Keratinocyte (primary cell): ENCODE measurements around the gene HCN2. TPM values are rescaled to one million over a fixed set of nuclear protein-coding genes. Genes with fewer than 3 reads are reported as not detected.

Experiments used
- DNase-seq: peaks from one replicate; pipeline ENCODE4 v3.0.0-alpha.2; 2011; ENCODE audit warnings: low read depth, missing footprints, low spot score
- FAIRE-seq: peaks from 2 replicates; lab custom pipeline; 2011; peaks lifted over from hg19 to GRCh38; lab: Jason Lieb, UNC
- H2AFZ ChIP-seq: 2 replicates; pipeline ENCODE4 v1.6.0; 2012; ENCODE audit warnings: low read length, control low read depth, inconsistent platforms; ENCODE audit not compliant: control insufficient read depth
- H3K27ac ChIP-seq: 2 replicates; pipeline ENCODE4 v1.5.1; 2011; ENCODE audit warnings: low read length; ENCODE audit not compliant: control insufficient read depth, insufficient read depth
- H3K27me3 ChIP-seq: 3 replicates; pipeline ENCODE4 v1.6.0; 2011; ENCODE audit warnings: low read length; ENCODE audit not compliant: control insufficient read depth, insufficient read depth; ENCODE audit errors: extremely low read depth
- H3K36me3 ChIP-seq, 2 experiments: 2 replicates in 1 of 2; 3 replicates in 1 of 2; pipeline ENCODE4 v1.5.1; 2011; ENCODE audit warnings: low read length in 2 of 2, mild to moderate bottlenecking in 1 of 2; ENCODE audit not compliant: control insufficient read depth in 2 of 2, insufficient read depth in 2 of 2; ENCODE audit errors: extremely low read depth in 1 of 2
- H3K4me1 ChIP-seq: 3 replicates; pipeline ENCODE4 v1.5.1; 2011; ENCODE audit warnings: low read length; ENCODE audit not compliant: control insufficient read depth, insufficient read depth; ENCODE audit errors: extremely low read depth
- H3K4me2 ChIP-seq: 3 replicates; pipeline ENCODE4 v1.6.0; 2011; ENCODE audit warnings: low read depth, low read length; ENCODE audit not compliant: control insufficient read depth, insufficient read depth; ENCODE audit errors: extremely low read depth
- H3K4me3 ChIP-seq, 3 experiments: fragments of 200-600 bp in 1 of 3; sonication (generic) in 1 of 3; 2 replicates in 2 of 3; 3 replicates in 1 of 3; pipeline ENCODE4 v1.5.1; 2011 to 2016; ENCODE audit warnings: low read length in 3 of 3, mild to moderate bottlenecking in 3 of 3, control low read depth in 2 of 3, inconsistent platforms in 1 of 3, low read depth in 1 of 3, mixed read lengths in 1 of 3, mixed run types in 1 of 3, moderate library complexity in 1 of 3; ENCODE audit not compliant: control insufficient read depth in 2 of 3, insufficient read depth in 2 of 3; ENCODE audit errors: extremely low read depth in 1 of 3
- H3K79me2 ChIP-seq: 2 replicates; pipeline ENCODE4 v1.6.0; 2012; ENCODE audit warnings: low read length; ENCODE audit not compliant: control insufficient read depth, insufficient read depth
- H3K9ac ChIP-seq: 3 replicates; pipeline ENCODE4 v1.6.0; 2011; ENCODE audit warnings: low read length; ENCODE audit not compliant: control insufficient read depth, insufficient read depth; ENCODE audit errors: extremely low read depth
- H3K9me1 ChIP-seq: 3 replicates; pipeline ENCODE4 v1.6.0; 2011; ENCODE audit warnings: low read length; ENCODE audit not compliant: control insufficient read depth, insufficient read depth; ENCODE audit errors: extremely low read depth
- H3K9me3 ChIP-seq: 2 replicates; pipeline ENCODE4 v1.5.1; 2012; ENCODE audit warnings: low read depth, low read length; ENCODE audit not compliant: control insufficient read depth
- H4K20me1 ChIP-seq: 3 replicates; pipeline ENCODE4 v1.6.0; 2011; ENCODE audit warnings: low read length; ENCODE audit not compliant: control insufficient read depth, insufficient read depth; ENCODE audit errors: extremely low read depth
- EZH2 ChIP-seq: IDR thresholded peaks from one replicate; pipeline ENCODE4 v1.6.1; 2012; ENCODE audit warnings: inconsistent platforms, mild to moderate bottlenecking, low read length, moderate library complexity
- dilution Hi-C: fragments of 300-500 bp; cut with MboI; formaldehyde crosslinking; loops from one replicate; pipeline ENCODE4 v1.7.0; 2020; ENCODE audit warnings: low sequenced_read_pairs; ENCODE audit not compliant: extremely low pct_ligation_motif_present
- polyA plus RNA-seq, 5 experiments: library from polyadenylated mRNA; depleted of rRNA in 3 of 5; stranded (reverse) in 3 of 5; stranded (forward) in 1 of 5; unstranded in 1 of 5; fragments of >200 nt; gene quantifications; 1 replicate in 1 of 5; 2 replicates in 3 of 5; 3 replicates in 1 of 5; pipeline versions ENCODE4 v1.2.1 to v1.2.3, GENCODE V29; 2011 to 2012; ENCODE audit warnings: missing spikeins in 2 of 5, low read depth in 1 of 5, low replicate concordance in 1 of 5
- TF ChIP-seq, protein P1 (sequence below), 3 experiments: IDR thresholded peaks in 1 of 3; conservative IDR thresholded peaks in 1 of 3; optimal IDR thresholded peaks in 1 of 3; 2 replicates in 2 of 3; 3 replicates in 1 of 3; pipeline versions ENCODE3 to v1.5.1; 2011; ENCODE audit warnings: low read length in 3 of 3, mild to moderate bottlenecking in 3 of 3, moderate library complexity in 2 of 3, control low read depth in 1 of 3, inconsistent platforms in 1 of 3; ENCODE audit not compliant: insufficient read depth in 2 of 3; ENCODE audit errors: extremely low read depth in 1 of 3

Gene HCN2
- polyA plus RNA-seq, 1 donor (not counting 4 experiments of a cell fraction or from before 2014, with no cell fraction given), result 0.13 TPM

DNA sequence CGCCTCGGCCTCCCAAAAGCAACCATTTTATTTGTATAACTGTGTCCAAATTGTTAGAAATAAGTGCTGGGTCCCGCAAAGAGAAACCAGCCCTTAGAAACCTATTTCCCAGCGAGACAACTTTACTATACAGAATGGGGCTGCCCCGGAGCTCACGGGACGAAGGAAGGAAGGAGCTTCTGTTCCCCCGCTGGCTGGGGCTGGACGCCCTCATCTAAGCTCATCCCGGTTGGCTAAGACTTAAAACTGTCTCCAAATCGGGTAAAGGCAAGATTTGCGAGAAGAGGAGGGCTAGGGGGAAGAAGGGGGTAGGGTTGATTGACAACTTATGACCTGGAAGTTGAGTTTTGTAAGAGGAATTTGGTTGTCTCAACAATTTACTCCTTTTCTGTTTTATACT lies 29.6 kb upstream of the HCN2 start:
- Histone ChIP-seq H3K9me3 (no peaks in the 10 kb centered on the region), H3K36me3 (no peaks in the 10 kb centered on the region), H3K9ac (no peak overlapping the region), H3K9me1 (no peaks in the 10 kb centered on the region), H4K20me1 (no peaks in the 10 kb centered on the region), H3K79me2 (no peaks in the 10 kb centered on the region), H3K4me2 (no peak overlapping the region), H3K27ac (no peak overlapping the region), H3K4me3 (no peak overlapping the region), H3K27me3 (no peaks in the 10 kb centered on the region), H2AFZ (no peak overlapping the region), H3K4me1 (no peaks in the 10 kb centered on the region)
- TF ChIP-seq, protein P1, sequence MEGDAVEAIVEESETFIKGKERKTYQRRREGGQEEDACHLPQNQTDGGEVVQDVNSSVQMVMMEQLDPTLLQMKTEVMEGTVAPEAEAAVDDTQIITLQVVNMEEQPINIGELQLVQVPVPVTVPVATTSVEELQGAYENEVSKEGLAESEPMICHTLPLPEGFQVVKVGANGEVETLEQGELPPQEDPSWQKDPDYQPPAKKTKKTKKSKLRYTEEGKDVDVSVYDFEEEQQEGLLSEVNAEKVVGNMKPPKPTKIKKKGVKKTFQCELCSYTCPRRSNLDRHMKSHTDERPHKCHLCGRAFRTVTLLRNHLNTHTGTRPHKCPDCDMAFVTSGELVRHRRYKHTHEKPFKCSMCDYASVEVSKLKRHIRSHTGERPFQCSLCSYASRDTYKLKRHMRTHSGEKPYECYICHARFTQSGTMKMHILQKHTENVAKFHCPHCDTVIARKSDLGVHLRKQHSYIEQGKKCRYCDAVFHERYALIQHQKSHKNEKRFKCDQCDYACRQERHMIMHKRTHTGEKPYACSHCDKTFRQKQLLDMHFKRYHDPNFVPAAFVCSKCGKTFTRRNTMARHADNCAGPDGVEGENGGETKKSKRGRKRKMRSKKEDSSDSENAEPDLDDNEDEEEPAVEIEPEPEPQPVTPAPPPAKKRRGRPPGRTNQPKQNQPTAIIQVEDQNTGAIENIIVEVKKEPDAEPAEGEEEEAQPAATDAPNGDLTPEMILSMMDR (optimal IDR thresholded peaks at IDR 0.05 in 1 of 3, IDR thresholded peaks at IDR 0.05 in 1 of 3, conservative IDR thresholded peaks at IDR 0.05 in 1 of 3; ENCODE audit: extremely low read depth in 1 of 3, insufficient read depth in 2 of 3, low read length in 3 of 3), result no peak
- TF ChIP-seq EZH2, result no peak
- DNase-seq (no peak), FAIRE-seq (no peak)
- dilution Hi-C loops, result no loop called here

DNA sequence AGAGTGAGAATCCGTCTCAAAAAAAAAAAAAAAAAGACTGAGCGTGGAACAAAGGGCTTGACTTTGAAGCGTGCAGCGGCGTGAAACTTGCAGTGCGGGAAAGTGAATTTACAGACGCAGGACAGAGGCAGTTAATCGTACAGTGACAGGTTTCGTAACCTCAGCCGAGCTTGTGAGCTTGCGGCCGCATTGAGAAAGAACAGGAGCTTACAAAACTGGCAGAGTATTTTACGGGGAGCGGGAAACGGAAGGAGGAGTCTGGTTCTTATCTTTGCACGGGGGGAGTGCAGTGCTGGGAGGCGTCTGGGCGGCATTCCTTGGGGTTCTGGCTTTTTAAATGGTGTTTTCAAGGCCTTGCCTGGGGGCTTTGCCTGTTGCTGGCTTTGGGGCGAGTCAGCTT lies 23.3 kb upstream of the HCN2 start:
- Histone ChIP-seq H4K20me1 (no peaks in the 10 kb centered on the region), H3K9me3 (no peaks in the 10 kb centered on the region), H3K4me2 (peak overlapping the region; percentile 81), H3K79me2 (no peaks in the 10 kb centered on the region), H3K9me1 (no peaks in the 10 kb centered on the region), H3K36me3 (no peaks in the 10 kb centered on the region), H3K4me1 (peaks cover 12% of the 10 kb centered on the region), H3K4me3 (peak overlapping the region in 1 of 3 experiments; percentile 32), H3K27ac (no peak overlapping the region), H3K27me3 (no peaks in the 10 kb centered on the region), H2AFZ (peak overlapping the region; percentile 49), H3K9ac (peak overlapping the region; percentile 37)
- DNase-seq, result no peak
- TF ChIP-seq, protein P1 (optimal IDR thresholded peaks at IDR 0.05 in 1 of 3, IDR thresholded peaks at IDR 0.05 in 1 of 3, conservative IDR thresholded peaks at IDR 0.05 in 1 of 3; ENCODE audit: extremely low read depth in 1 of 3, insufficient read depth in 2 of 3, low read length in 3 of 3), result no peak
- TF ChIP-seq EZH2, result no peak
- dilution Hi-C loops, result no loop called here
- FAIRE-seq, result peak; percentile 52
